Ectodermal cell (in vitro differentiated cells): ENCODE data around the gene SMIM28.

Experiments used
- H3K27ac ChIP-seq: 2 replicates; pipeline ENCODE4 v1.7.0; 2013; ENCODE audit warnings: mild to moderate bottlenecking, low read depth, low read length; ENCODE audit not compliant: insufficient read depth, poor library complexity, severe bottlenecking
- H3K27me3 ChIP-seq: 2 replicates; pipeline ENCODE4 v1.7.0; 2013; ENCODE audit warnings: mild to moderate bottlenecking, low read length; ENCODE audit not compliant: insufficient read depth, control insufficient read depth, poor library complexity, severe bottlenecking
- H3K36me3 ChIP-seq: one replicate; pipeline ENCODE4 v1.7.0; 2013; ENCODE audit warnings: low read length; ENCODE audit not compliant: control insufficient read depth, insufficient read depth
- H3K4me1 ChIP-seq: one replicate; pipeline ENCODE4 v1.7.0; 2013; ENCODE audit warnings: low read length; ENCODE audit not compliant: control insufficient read depth, insufficient read depth
- H3K4me3 ChIP-seq: 2 replicates; pipeline ENCODE4 v1.7.0; 2013; ENCODE audit warnings: low read depth, low read length, control low read depth; ENCODE audit not compliant: insufficient read depth
- H3K9me3 ChIP-seq: 2 replicates; pipeline ENCODE4 v1.7.0; 2013; ENCODE audit warnings: mild to moderate bottlenecking, low read length, moderate library complexity; ENCODE audit not compliant: control insufficient read depth
- WGBS, 2 experiments: methylation state at CpG; one replicate each; pipeline ENCODE4 v1.1.7; 2013; ENCODE audit warnings: missing lambda C conversion rate in 2 of 2; 5-methylcytosine and 5-hydroxymethylcytosine counted together

The SMIM28 gene

GRCh38 chr6:138429761-138430160, 52.1 kb downstream of the SMIM28 start:
- Histone ChIP-seq H3K4me1 (no peaks in the 10 kb centered on the region), H3K4me3 (no peak overlapping the region), H3K36me3 (no peaks in the 10 kb centered on the region), H3K27me3 (no peaks in the 10 kb centered on the region), H3K27ac (no peak overlapping the region), H3K9me3 (no peaks in the 10 kb centered on the region)
- 85 to 86% methylated on average over 12 of the region's 12 CpGs for WGBS, 2 experiments

- H3K27ac ChIP-seq, result no peak overlapping the region
- 93% methylated on average over 29 of the region's 29 CpGs for WGBS, 2 experiments
- H3K9me3 ChIP-seq, result no peaks in the 10 kb centered on the region
- no peaks in the 10 kb centered on the region for H3K36me3 ChIP-seq
- H3K4me1 ChIP-seq, result no peaks in the 10 kb centered on the region
- H3K4me3 ChIP-seq, result no peak overlapping the region
- no peaks in the 10 kb centered on the region for H3K27me3 ChIP-seq
Observed at GRCh38 chr6:138430361-138431145, 52.8 kb downstream of the SMIM28 start.

- no peak overlapping the region for H3K27ac ChIP-seq
- no peaks in the 10 kb centered on the region for H3K36me3 ChIP-seq
- H3K9me3 ChIP-seq, result no peaks in the 10 kb centered on the region
- 91 to 93% methylated on average over 19 of the region's 19 CpGs for WGBS, 2 experiments
- no peaks in the 10 kb centered on the region for H3K27me3 ChIP-seq
- H3K4me1 ChIP-seq, result no peaks in the 10 kb centered on the region
- H3K4me3 ChIP-seq, result no peak overlapping the region
Observed at GRCh38 chr6:138431256-138432062, 53.8 kb downstream of the SMIM28 start.

GRCh38 chr6:138432063-138432356, 54.3 kb downstream of the SMIM28 start:
- 92 to 94% methylated on average over 11 of the region's 11 CpGs for WGBS, 2 experiments
- Histone ChIP-seq H3K4me3 (no peak overlapping the region), H3K27me3 (no peaks in the 10 kb centered on the region), H3K9me3 (no peaks in the 10 kb centered on the region), H3K4me1 (no peaks in the 10 kb centered on the region), H3K27ac (no peak overlapping the region), H3K36me3 (no peaks in the 10 kb centered on the region)
